GM19328 (cell line): ENCODE measurements around the gene FKBP11.

Experiments
- ATAC-seq: cut with Tn5 transposase; IDR thresholded peaks from one replicate; pipeline ENCODE4 v1.9.1; 2021; ENCODE audit warnings: mild to moderate bottlenecking, moderate library complexity; ENCODE audit not compliant: unreplicated experiment

The FKBP11 gene

DNA sequence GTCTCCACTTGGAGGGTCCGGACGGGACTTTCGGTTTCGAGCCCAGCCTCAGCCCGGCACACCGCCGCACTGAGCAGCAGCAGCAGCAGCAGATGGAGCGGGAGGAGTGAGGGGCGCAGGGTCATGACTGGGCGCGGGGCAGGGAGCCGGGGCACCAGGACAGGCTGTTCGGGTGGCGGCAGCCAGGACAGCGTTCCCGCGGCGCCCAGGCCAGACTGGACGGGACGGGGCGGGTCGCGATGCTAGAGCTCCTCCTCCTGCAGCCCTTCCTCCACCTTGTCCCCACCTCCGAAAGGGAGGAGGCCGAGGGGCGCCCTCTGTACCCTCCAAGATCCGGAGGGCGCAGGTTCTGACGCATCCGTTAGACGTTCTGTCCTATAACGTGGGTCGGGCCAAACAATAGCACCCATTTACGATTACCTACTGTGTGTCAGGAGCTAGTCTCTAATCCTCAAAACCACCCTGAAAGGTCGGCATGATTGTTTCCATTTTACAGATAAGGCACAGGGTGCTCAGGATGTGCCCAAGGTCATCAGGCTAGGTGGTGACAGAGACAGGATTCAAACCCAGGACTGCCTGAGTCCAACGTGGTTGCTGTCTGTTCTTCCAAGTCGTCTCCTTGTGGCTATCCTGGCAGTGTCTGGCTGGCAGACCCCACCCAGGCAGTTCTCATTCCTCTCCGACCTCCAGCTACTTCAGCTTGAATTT lies at the start of gene FKBP11:
FKBP11 (minus strand) TSS at position 189 of the 708 bp plus-strand sequence; CDS start at position 125, 64 bp downstream.
- peak; percentile 74 for ATAC-seq

DNA sequence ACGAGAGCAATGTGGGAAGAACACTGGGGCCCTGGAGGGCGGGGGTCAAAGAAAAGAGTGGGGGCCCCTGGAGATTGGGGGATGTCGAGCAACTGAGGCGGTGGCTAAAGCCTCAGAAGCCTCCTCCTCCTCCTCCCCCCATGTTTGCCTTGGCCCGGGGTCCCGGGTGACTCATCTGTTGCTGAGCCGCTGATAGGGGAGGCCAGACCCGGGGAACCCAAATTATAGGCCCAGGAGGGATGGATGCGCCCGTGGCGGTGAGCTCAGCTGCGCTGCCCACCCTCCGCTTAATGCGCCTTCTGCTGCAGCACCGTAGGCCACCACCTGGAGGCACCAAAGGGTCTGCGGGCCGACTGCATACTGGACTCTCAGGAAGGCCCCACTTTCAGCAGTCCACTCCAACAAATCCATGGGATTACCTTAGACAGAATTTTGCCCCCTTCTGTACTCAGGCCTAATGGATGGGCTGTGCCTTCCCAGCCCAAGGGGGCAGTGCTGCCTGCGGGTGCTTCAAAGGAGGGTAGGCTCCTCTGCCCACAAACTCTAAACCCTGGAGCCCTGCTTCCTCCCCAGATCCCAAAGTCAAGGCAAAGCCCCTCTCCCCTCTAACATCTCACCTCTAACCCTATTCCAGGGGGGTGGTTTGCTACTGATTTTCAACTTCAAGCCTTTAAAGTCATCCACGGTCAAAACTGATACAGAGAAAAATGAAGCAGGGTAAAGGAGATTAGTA lies 48.8 kb upstream of the FKBP11 start:
- ATAC-seq, result no peak

DNA sequence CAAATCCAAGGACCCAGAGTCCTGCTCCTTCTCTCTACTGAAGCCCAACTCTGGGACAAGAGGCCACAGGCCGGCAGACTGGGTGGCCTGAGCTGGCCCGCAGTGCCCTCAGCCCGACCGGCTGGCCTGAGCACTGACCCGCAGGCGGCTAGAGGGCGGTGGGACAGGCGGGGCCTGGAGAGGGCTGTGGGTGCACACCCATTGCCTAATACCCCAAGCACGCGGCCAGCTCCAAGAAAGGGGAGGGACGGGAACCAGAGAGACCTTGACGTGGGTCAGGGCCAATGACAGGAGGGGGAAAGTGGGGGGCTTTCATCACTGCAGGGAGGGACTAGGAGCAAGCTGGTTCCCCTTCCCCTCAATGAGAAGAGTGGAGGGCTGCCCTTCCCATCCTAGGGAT lies 48.2 kb upstream of the FKBP11 start:
- no peak for ATAC-seq

DNA sequence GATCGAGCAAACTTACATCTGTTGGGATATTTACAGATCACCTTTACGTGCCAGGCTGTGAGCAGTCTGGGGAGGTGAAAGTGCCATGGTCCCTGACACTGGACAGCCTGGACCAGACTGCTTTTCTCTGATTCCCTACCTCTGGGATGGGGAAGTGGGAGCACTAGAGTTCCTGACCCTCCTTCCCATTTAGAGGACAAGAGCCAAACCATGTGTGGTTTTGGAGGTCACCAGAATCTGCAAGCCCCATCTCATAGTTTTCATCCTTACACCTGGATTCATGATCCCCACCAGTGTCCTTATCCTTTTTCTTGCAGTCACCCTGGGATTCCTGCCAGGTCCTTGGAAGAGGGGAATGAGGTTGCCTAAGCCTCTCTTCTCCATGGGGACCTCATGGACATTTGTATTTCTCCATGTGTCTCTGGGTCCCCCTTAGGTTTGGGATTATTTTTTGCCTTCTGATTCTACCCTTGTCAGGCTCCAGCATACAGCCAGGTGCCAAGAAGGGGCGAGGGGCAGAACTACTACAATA lies 47.7 kb upstream of the FKBP11 start:
- no peak for ATAC-seq

DNA sequence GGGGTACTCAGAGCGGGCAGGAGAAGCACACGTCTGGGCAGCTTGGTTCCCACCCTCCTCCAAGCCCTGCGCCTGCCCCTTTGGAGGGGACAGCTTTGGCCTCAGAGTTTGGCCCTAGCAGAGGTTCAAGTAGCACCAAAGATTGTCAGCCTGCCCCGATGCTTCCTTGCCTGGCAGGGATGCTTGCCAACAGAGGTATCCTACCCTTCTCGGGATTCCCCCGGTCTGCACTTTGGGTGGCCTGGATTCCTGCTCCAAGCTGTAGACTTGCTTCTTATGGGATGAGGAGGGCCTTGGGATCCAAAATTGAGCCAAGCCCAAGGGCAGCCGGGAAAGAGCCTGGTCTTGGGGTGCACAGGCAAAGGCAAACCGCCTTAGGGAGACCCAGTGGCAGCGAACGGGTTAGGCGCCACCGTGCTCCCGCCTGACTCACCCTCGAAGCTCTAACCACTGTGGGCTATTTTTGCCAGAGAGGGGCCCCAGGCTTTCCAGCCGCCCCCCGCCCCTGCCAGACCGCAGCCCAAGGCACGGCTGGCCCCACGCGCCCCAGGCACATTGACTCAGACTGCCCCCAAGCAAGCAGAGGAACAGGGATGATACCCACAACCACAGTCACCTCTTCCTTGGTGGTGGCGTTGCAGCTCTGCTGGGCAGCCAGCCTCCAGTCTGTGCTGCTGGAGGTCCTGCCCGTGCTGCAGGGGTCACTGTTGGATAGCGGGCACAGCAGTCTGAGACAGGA lies 47.1 kb upstream of the FKBP11 start:
- no peak for ATAC-seq

DNA sequence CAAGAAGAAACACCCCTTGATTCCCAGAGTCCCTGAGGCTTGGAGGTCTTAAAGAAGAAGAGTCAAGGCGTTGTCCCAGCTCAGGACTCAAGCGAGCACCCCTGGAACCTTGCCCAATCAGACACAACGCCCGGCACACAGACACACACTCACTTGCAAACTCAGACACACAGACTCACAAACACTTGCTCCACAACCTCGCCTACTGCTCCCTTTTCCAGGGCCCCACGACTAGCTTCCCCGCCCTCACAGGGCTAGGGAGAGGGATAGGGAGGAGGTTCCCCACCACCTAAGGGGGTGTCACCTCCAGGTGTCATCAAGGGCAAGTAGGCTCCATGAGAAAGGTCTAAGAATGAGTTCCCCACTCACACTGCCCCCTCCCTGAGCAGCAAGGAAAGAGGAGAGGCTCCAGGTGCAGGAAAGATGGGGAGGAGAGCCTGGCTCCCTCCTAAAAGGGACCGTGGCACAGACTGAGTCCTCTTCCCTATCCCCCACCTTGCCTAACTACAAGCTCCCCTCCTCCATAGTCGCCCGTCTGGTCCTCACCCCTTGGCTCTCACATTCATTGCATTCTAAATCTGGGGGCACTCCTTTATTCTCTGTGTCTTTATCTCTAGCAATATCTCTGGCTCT lies 45.5 kb upstream of the FKBP11 start:
- no peak for ATAC-seq

DNA sequence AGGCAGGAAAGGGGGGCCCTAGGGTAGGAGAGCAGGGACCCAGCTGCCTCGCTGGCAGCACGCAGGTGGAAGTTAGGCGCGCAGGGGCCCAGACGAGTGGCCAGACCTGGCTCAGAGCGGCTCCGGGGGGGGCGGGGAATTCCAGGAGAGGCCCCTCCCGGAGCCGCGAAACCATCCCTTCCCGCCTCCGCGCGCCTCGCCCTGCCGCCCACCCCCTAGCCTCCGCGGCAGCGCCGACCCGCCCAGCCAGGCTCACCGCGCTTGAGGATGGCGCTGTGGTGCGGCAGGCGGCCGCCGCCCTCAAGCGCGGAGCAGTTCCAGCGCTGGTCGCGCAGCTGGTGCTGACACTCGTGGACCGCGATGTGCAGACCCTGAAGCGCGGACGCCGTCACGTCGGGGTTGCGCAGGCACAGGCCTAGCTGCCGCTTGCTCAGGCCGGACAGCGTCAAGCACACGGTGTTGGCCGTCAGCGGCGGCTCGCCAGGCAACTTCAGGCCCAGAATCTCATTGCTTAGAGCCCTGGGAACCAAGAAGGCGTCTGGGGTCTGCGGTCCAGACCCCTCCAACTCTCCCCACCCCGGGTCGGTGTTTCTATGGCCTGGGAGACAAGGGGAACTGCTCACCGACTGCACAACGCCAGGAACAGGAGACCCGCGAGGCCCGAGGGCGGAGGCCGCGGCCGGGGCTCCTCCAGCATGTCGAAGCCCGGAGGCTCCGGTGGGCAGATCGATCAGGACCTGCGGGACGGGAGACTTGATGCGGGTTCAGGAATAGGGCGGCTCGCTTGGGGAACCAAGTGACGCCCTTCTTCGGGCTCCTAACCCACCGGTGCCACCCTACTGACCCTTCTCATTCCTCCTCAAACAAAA lies 44.8 kb upstream of the FKBP11 start:
- ATAC-seq, result no peak

DNA sequence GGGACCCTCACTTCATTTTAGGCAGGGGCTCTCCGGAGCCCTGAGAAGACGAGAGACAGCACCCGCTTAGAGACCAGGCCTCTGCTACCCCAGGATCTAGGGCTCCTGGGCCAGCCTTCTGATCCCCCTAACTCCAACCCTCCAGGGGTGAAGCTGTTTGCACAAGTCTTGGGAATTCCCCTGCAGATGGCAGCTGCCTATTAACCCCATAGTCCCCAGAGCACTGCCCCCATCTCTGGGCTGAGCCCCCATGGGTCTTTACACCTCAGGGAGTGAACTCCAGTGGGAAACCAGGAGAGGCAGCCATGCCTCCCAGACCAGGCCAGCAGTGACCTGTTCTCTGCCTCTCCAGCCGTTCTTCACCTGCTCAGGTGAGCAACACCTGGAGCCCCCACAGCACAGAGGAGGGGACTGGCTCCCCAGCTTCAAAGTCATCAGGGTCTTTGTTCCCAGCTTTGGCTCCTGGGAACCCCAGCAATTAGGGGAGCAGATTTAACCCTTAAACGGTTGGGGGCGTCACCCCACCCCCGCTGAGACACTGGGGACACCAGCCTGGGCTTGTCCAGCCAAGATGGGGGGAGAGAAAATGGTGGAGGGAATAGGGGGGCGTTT lies 44.0 kb upstream of the FKBP11 start:
- ATAC-seq, result no peak

DNA sequence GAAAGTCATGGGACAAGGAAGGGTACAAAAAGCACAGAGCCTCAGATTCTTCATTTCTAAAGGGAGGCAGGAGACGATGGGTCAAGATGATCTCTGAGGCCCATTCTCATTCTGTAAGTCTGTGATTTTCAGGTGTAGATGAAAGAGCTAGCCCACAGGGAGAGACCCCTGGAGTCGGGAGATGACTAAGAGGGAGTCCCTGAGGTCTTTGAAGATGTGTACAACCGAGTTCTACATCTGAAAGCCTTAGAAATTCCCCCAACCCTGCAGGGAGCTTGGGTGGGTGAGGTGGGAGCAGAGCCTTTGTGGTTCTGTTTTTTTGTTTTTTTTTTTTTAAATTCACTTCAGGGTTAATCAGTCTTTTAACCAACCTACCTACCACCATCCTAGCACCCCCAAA lies 43.2 kb upstream of the FKBP11 start:
- ATAC-seq, result no peak

DNA sequence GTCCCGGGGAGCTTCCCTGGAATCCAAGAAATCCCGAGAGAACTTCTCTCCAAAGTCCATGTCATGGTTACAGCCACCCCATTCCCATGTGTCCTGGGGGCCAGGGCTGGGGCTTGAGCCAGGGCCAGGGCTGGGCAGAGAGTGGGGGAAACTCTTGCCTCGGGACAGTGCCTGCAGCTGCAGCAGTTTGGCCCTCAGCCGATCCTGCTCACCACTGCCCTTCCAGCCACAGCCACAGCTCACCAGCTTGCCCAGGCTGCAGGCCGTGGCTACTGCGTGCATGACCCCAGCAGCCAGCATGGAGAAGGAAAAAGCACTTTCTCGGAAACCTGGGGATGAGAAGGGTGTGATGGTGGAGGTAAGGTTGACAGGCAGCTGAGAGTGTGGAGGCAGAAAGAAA lies 42.7 kb upstream of the FKBP11 start:
- ATAC-seq, result no peak

DNA sequence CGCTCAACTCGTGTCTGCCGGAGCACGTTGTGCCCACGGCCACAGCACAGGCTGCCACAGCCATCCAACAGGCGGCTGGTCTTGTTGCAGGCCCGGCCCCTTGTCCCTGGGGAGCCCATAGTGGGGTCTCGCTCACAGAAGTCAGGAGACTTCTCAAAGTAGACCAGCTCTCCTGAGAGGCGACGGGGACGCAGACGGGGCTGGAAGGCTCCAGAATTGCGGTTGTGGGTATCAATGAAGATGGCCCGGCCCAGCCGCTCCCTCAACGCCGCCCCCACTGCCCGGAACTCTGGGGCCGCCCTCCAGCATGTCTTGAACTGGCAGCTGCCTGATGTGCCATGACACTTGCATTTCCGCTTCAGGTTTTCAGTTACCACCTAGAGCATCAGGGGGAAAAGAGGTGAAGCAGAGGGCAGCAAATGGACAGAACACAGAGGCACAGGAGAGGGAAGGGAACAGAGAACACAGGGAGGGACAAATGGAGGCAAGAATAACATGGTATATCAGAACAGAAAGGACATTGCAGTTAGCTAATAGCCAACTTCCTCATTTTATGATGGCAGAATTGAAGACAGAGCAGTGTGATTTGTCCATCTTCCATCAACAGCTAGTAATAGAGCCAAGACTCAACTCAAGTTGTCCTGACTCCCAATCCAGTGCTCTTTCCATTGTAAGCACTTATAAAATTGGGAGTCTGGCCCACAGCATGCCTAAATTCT lies 41.0 kb upstream of the FKBP11 start:
- no peak for ATAC-seq

DNA sequence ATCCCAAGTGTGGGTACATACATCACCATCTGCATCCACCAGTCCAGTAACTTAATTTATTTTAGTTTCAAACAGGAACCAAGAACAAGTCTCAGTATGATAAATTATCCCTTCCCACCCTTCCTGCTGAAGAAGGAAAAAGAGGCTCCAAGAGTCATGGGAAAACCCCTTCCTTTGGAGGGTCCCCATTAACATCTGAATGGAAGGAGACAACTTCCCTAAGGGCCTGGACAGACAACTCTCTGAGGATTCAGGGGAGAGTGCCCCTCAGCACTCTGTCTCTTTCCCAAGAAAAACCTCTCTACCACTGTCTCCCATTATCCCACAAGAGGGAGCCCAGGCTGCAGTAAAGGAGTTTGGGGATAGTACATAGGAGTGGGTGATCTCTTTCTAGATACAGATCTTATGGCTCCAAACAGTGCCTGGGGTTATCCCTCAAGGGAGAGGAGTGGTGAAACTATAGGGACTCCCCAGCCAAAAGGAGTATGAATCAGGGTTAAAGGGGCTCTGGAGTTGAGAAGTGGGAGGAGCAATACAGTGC lies 40.1 kb upstream of the FKBP11 start:
- ATAC-seq, result no peak

DNA sequence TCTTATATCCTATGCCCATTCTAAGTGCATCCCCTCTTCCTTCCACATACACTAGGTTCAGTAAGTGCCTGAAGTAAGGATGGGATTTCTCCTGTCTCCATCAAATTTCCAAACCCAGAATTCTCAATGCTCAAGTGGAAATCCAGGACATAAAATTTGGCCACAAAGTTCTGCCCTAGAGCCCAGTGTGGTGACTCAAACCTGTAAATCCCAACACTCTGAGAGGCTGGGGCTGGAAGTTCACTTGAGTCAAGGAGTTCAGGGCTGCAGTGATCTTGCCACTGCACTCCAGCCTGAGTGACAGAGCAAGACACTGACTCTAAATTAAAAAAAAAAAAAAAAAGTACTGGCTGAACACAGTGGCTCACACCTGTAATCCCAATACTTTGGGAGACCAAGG lies 36.5 kb upstream of the FKBP11 start:
- ATAC-seq, result no peak

DNA sequence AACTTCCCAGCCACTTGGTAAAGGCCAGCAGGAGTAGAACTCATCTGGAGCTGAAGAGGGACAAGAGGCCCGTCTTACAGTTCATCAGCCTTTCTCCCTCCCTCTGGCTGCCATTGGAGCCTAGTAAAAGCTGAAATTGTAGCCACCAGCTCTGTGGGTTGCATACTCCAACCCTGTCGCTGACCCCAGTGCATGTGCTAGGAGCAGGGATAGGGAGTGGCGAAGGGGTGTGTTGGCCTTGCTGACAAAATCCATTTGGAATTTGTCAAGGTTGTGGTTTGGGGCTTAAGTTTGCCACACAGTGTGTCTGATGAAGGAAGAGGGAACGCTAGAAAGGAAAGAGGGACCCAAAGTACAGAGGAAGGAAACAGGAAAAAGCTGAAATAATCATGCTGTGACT lies 36.0 kb upstream of the FKBP11 start:
- ATAC-seq, result no peak

DNA sequence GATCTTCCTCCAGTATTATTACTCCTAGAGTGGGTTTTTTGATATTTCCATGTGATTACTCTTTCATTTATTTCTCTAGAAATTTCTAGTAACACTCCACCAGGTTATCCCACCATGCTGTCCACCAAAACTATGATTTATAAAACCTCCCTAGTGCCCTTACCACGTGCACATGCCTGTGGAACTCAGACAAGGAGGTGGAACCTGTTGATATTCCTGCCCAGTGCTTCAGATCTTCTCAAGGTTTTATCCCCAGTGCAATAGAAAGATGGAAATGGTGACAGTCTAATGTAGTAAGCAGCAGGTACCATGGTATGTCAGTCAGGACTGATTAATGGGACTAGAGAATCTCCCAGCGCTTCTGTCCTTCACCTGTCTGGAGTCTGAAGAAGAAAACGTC lies 35.5 kb upstream of the FKBP11 start:
- ATAC-seq, result no peak

DNA sequence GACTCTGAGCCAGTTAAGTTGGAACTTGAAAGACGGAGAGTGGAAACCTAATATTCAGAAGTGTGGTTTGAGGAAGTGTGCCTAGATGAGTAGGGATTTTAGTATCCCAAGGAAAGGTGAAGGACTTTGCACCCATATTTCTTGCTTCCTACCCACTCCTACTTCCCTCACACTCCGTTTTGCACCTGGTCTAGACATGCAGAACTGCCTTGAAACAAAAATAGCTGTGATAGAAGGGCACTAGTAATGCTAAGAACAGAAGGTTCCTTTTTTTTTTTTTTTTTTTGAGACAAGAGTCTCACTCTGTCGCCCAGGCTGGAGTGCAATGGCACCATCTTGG lies 32.7 kb upstream of the FKBP11 start:
- no peak for ATAC-seq

DNA sequence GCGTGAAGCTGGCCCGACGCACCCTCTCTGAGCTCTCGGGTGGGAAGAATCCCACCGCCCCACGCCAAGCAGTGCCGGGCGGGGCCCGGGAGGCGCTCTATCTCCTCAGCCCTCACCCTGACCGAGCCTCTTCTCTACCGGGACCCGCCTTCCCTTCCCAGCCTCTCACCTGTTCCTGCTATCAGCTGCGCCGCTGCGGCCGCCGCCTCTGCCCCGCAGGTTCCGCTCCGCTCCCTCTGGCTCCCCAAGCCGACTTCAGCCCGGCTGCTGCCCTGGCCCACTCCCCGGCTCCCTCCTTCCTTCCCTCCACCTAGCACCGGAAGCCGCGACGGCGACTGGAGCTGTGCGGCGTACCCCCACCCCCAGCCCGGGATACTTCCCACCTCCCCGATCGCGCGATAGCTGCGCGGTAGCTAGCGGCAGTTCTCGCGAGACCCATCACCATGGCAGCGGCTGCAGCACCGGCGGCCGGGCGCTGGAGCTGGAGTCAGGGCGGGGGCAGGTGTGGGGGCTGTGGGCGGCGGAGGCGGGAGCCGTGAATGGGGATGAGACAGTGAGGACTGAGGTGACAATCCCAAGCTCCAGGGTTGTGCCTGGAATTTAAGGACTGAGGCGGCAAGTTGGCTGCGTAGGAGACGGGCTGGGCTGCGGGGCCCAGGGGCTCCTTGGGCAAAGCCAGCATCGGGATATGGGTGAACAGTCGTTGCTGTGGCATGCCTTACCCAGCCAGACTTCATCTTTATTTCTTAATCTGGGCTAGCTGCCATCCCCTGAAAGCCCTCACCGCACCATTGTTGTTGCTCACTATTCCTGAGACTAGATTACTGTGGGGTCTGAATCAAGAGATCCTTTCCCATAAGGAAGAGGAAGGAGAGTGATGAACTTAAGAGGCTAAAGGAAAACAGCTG lies 32.1 kb upstream of the FKBP11 start, which contains the start of gene ARF3:
ARF3 (minus strand) TSS at position 347 of the 908 bp plus-strand sequence. CDS start 16,392 bp downstream, outside the sequence.
- ATAC-seq, result peak; percentile 90
